Panc1 (cell line): ENCODE measurements around the gene PTBP3.

Source experiments
- POLR2AphosphoS5 ChIP-seq: IDR thresholded peaks from 2 replicates; pipeline ENCODE4 v1.6.1; 2012; ENCODE audit warnings: mild to moderate bottlenecking, low read depth, low read length, moderate library complexity
- REST ChIP-seq, 2 experiments: IDR thresholded peaks; 2 replicates each; pipeline ENCODE4 v1.6.1; 2011 to 2012; ENCODE audit warnings: low read depth in 2 of 2, control low read depth in 1 of 2, low read length in 1 of 2, mild to moderate bottlenecking in 1 of 2, moderate library complexity in 1 of 2; ENCODE audit not compliant: insufficient read depth in 1 of 2
- TF ChIP-seq, protein P1 (sequence below): fragments of 450-650 bp; IDR thresholded peaks from 2 replicates; pipeline ENCODE4 v1.5.1; 2017; ENCODE audit warnings: mild to moderate bottlenecking

GRCh38 chr9:112315331-112316257 is 17.8 kb downstream of the PTBP3 start:
- no peak for TF ChIP-seq POLR2AphosphoS5
- TF ChIP-seq, protein P1, sequence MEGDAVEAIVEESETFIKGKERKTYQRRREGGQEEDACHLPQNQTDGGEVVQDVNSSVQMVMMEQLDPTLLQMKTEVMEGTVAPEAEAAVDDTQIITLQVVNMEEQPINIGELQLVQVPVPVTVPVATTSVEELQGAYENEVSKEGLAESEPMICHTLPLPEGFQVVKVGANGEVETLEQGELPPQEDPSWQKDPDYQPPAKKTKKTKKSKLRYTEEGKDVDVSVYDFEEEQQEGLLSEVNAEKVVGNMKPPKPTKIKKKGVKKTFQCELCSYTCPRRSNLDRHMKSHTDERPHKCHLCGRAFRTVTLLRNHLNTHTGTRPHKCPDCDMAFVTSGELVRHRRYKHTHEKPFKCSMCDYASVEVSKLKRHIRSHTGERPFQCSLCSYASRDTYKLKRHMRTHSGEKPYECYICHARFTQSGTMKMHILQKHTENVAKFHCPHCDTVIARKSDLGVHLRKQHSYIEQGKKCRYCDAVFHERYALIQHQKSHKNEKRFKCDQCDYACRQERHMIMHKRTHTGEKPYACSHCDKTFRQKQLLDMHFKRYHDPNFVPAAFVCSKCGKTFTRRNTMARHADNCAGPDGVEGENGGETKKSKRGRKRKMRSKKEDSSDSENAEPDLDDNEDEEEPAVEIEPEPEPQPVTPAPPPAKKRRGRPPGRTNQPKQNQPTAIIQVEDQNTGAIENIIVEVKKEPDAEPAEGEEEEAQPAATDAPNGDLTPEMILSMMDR: no peak
- no peak for TF ChIP-seq REST (IDR thresholded peaks at IDR 0.05; ENCODE audit: insufficient read depth in 1 of 2, low read depth in 2 of 2, low read length in 1 of 2)
